Testis (tissue), 2 donors: ENCODE results near the gene ZNF440.
"Not testable (repeated sequence)": the region's sequence is repeated elsewhere in the genome, so short reads cannot be mapped to it uniquely, and the experiment has no call there.

Experiments used
- POLR2A ChIP-seq: fragments of 450-650 bp; IDR thresholded peaks from one replicate; pipeline ENCODE4 v1.6.1; 2017; ENCODE audit warnings: antibody characterized with exemption, mild to moderate bottlenecking, moderate library complexity
- TF ChIP-seq, protein P1 (sequence below), 3 experiments: fragments of 450-650 bp in 2 of 3; fragments of 200-600 bp in 1 of 3; sonication (generic) in 1 of 3; IDR thresholded peaks; one replicate each; pipeline ENCODE4 v1.5.1; 2016 to 2019; ENCODE audit warnings: antibody characterized with exemption in 3 of 3, mild to moderate bottlenecking in 2 of 3, moderate library complexity in 1 of 3

DNA sequence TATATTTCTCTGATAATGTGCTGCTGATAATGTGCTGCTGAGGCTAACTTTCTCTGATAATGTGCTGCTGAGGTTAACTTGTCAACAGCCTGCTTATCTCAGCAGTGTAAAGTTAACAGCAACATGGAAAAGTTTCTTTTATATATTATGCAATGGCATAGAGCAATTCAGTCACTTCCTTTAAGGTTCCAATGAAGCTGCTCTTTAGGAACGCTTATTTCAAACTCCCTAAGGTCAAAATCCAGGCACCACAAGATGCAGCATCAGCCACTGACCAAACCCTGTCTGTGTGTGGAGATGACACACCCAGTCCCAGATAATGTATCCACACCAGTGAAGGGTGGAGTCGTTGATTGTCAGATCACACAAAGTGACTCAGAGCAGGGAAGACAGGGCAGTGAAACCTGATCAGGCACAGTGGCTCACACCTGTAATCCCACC lies 21.6 kb downstream of the ZNF440 start:
- not testable (repeated sequence) for TF ChIP-seq POLR2A
- TF ChIP-seq, protein P1, sequence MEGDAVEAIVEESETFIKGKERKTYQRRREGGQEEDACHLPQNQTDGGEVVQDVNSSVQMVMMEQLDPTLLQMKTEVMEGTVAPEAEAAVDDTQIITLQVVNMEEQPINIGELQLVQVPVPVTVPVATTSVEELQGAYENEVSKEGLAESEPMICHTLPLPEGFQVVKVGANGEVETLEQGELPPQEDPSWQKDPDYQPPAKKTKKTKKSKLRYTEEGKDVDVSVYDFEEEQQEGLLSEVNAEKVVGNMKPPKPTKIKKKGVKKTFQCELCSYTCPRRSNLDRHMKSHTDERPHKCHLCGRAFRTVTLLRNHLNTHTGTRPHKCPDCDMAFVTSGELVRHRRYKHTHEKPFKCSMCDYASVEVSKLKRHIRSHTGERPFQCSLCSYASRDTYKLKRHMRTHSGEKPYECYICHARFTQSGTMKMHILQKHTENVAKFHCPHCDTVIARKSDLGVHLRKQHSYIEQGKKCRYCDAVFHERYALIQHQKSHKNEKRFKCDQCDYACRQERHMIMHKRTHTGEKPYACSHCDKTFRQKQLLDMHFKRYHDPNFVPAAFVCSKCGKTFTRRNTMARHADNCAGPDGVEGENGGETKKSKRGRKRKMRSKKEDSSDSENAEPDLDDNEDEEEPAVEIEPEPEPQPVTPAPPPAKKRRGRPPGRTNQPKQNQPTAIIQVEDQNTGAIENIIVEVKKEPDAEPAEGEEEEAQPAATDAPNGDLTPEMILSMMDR (IDR thresholded peaks at IDR 0.05), result not testable (repeated sequence)
